HAP-1 (cell line): ENCODE data around the gene TRMU.

Experiments used
- DNase-seq, 2 experiments: peaks; one replicate each; pipeline ENCODE4 v3.0.0-alpha.2; 2016 to 2020; ENCODE audit warnings: low spot score in 2 of 2
- H3K27me3 ChIP-seq: fragments of 250-450 bp; sonication (Bioruptor Pico); 2 replicates; pipeline ENCODE4 v1.5.1; 2020; ENCODE audit warnings: low read depth, mild to moderate bottlenecking, moderate library complexity
- H3K36me3 ChIP-seq: fragments of 250-450 bp; sonication (Bioruptor Pico); replicated peaks from 2 replicates; pipeline ENCODE4 v1.5.1; 2020; ENCODE audit warnings: mild to moderate bottlenecking
- H3K4me1 ChIP-seq: fragments of 250-450 bp; sonication (Bioruptor Pico); 2 replicates; pipeline ENCODE4 v1.5.1; 2020; ENCODE audit warnings: mild to moderate bottlenecking
- H3K4me3 ChIP-seq: fragments of 250-450 bp; sonication (Bioruptor Pico); 2 replicates; pipeline ENCODE4 v1.5.1; 2020; ENCODE audit warnings: mild to moderate bottlenecking, moderate library complexity
- H3K9me3 ChIP-seq: fragments of 250-450 bp; sonication (Bioruptor Pico); 2 replicates; pipeline ENCODE4 v1.5.1; 2020; ENCODE audit warnings: mild to moderate bottlenecking, moderate library complexity
- in situ Hi-C: fragments of 300-500 bp; cut with MboI; formaldehyde crosslinking; loops from 3 replicates; pipeline ENCODE4 v1.14.3; 2020; ENCODE audit warnings: low sequenced_read_pairs, inconsistent platforms, mixed read lengths

Gene TRMU

GRCh38 chr22:46315976-46316375 lies 19.5 kb upstream of the TRMU start:
- no peaks in the 10 kb centered on the region for H3K4me1 ChIP-seq
- no peak overlapping the region for H3K4me3 ChIP-seq
- no peaks in the 10 kb centered on the region for H3K27me3 ChIP-seq
- H3K9me3 ChIP-seq, result no peaks in the 10 kb centered on the region
- no peak for DNase-seq
- peaks cover 84% of the 10 kb centered on the region for H3K36me3 ChIP-seq
- in situ Hi-C loops, result no loop called here

DNA sequence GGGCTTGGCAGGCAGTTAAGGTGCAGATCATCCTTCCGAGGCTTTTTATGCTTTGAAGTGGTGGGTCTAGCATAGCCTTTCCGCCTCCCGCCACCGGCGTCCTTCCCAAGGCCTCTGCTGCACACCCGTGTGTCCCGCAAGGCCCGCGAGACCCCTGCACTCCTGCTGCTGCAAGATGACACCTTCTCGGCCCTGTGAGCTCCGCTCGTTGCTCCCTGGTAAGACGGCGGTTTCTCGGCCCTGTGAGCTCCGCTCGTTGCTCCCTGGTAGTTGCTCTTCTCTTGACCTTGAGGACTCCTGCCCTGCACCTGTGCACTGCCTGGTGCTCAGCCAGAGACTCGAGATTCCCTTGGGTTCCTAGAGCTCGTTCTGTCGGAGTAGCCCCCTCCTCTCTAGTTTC lies 17.9 kb upstream of the TRMU start:
- no peak overlapping the region for H3K4me3 ChIP-seq
- no peaks in the 10 kb centered on the region for H3K4me1 ChIP-seq
- peaks cover 86% of the 10 kb centered on the region for H3K36me3 ChIP-seq
- in situ Hi-C loops, result no loop called here
- no peak for DNase-seq
- H3K27me3 ChIP-seq, result no peaks in the 10 kb centered on the region
- H3K9me3 ChIP-seq, result no peaks in the 10 kb centered on the region

- peaks cover 89% of the 10 kb centered on the region for H3K36me3 ChIP-seq
Measured at GRCh38 chr22:46318576-46318975, 16.9 kb upstream of the TRMU start.

GRCh38 chr22:46319319-46319718 lies 16.2 kb upstream of the TRMU start:
- in situ Hi-C loops, result no loop called here
- DNase-seq, result no peak
- peaks cover 89% of the 10 kb centered on the region for H3K36me3 ChIP-seq
- H3K9me3 ChIP-seq, result no peaks in the 10 kb centered on the region
- no peaks in the 10 kb centered on the region for H3K27me3 ChIP-seq
- no peak overlapping the region for H3K4me3 ChIP-seq
- H3K4me1 ChIP-seq, result no peaks in the 10 kb centered on the region

More at GRCh38 chr22:46318576-46318975, 16.9 kb upstream of the TRMU start:
- no peak overlapping the region for H3K4me3 ChIP-seq
- H3K9me3 ChIP-seq, result no peaks in the 10 kb centered on the region
- in situ Hi-C loops, result no loop called here
- no peaks in the 10 kb centered on the region for H3K4me1 ChIP-seq
- DNase-seq, result no peak
- H3K27me3 ChIP-seq, result no peaks in the 10 kb centered on the region

DNA sequence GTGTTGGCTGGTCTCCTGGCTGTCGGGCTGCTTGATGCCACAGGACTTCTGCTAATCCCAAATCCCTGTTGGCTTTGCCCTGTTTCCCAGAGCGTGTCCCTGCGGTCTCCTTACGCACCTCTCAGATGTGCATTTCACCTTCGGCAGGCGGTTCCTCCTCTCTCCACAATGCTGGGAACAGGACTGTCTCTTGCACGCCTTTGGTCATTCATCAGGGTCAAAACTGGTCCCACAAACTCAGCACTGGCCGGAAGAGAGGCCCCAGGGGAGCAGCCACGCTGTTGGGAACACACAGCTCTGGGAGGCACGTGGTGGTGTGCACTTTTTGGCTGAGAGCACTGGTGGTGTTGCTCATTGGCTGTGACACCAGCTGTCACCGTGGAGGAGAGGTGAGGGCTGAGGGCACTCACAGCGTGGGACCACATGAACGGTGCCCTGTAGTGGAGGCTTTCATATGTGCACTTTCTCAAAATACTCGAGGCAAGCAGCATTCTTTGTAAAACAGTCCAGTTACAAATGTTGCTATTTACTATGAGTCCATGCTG lies 15.3 kb upstream of the TRMU start:
- Histone ChIP-seq H3K4me3 (no peak overlapping the region), H3K4me1 (no peaks in the 10 kb centered on the region), H3K27me3 (no peaks in the 10 kb centered on the region), H3K36me3 (peaks cover 91% of the 10 kb centered on the region), H3K9me3 (no peaks in the 10 kb centered on the region)
- no peak for DNase-seq
- in situ Hi-C loops, result loop anchor here (10.0 kb wide), 1 partner anchor 325 kb away; no protein-coding TSS in a partner anchor

DNA sequence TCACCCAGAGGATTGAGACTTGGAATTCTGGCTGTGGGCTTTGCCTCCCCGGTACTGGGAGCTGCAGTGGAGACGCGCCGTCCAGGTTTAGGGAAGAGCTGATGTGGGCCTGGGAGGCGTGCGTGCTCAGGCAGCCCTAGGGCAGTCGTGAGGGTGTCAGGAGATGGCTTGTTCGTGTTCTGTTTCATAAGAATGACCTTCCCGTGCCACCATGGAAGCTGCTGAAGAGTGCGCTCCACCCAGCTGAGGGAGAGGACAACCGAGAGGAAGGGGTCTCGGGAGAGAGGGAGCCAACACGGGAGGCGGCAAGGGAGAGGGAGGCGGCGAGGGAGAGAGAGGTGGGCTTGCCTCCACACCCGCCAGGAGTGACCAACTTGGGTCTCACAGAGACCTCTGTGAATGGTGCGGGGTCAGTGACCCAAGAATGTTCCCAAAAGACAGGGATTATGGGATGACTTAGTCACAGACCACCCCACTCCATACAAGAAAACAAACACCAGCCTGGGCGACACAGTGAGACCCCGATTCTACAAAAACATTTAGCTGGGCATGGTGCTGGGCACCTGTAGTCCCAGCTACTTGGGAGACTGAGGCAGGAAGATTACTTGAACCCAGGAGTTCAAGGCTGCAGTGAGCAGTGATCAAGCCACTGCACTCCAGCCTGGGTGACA lies 14.7 kb upstream of the TRMU start:
- Histone ChIP-seq H3K9me3 (no peaks in the 10 kb centered on the region), H3K36me3 (peaks cover 91% of the 10 kb centered on the region), H3K27me3 (no peaks in the 10 kb centered on the region), H3K4me3 (no peak overlapping the region), H3K4me1 (no peaks in the 10 kb centered on the region)
- no peak for DNase-seq
- in situ Hi-C loops, result loop anchor here (10.0 kb wide), 1 partner anchor 326 kb away; no protein-coding TSS in a partner anchor

DNA sequence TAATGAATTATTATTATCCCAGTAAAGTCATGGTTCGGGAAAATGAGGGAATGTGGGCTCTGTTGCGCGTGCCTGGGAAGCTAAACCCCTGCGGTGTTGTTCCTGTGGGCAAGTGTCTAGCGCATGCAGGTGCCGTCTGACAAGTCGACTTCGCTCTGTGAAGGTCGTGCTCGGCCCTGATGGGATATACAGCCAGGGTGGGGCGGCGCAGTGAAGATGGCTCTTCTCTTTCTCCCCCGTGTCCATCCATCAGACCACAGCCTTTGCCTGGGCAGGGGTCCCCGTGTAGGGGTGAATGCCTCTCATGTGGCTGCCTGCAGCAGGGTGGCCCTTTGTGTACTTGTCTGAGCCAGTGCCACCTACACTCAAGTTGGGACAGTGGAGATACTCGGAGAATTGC lies 12.8 kb upstream of the TRMU start:
- in situ Hi-C loops, result loop anchor here (10.0 kb wide), 1 partner anchor 328 kb away; no protein-coding TSS in a partner anchor
- Histone ChIP-seq H3K4me3 (no peak overlapping the region), H3K9me3 (no peaks in the 10 kb centered on the region), H3K36me3 (peaks cover 94% of the 10 kb centered on the region), H3K27me3 (no peaks in the 10 kb centered on the region), H3K4me1 (no peaks in the 10 kb centered on the region)
- no peak for DNase-seq

DNA sequence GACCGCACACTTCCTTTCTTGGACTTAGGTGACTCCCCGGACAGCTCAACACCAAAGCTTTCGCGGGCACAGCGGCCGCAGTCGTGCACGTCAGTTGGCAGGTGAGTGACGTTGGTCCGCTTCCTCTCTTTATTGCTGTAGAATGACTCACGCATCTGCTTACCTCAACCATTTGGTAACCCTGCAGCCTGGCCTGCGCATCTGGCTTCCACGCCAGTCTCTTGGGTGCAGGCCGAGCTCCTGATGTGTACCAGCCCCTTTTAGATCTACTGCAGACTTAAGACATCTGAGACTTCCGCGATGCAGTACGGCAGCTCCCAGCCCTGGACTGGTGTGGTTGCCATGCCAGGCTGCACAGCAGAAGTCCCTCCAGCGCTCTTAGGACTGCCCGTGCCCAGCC lies 12.4 kb upstream of the TRMU start:
- Histone ChIP-seq H3K4me1 (no peaks in the 10 kb centered on the region), H3K36me3 (peaks cover 94% of the 10 kb centered on the region), H3K9me3 (no peaks in the 10 kb centered on the region), H3K4me3 (no peak overlapping the region), H3K27me3 (no peaks in the 10 kb centered on the region)
- no peak for DNase-seq
- in situ Hi-C loops, result loop anchor here (10.0 kb wide), 1 partner anchor 328 kb away; no protein-coding TSS in a partner anchor

DNA sequence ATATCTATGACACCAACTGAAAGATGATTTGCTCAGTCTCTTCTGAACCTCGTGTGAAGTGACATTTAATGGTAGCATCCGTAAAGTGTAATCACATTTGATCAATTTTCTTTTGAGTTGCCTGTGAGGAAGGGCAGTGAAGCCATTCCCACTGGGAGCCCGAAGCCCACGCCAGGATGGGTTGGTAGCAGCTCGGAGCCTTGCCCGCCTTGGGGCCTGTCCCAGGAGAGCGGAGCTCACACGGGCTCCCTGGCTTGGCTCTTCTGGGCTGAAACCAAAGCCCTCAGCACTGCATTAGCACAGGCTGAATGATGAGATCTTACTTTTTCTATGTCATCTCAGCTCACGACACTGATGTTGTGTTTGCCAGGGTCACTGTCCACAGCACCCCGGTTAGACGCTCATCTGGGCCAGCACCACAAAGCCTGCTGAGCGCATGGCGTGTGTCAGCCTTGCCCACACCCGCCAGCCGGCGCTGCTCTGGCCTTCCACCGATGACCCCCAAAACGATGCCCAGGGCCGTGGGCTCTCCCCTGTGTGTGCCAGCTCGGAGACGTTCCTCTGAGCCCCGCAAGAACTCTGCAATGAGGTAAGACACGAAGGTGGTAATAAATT lies 9.3 kb upstream of the TRMU start:
- Histone ChIP-seq H3K4me3 (no peak overlapping the region), H3K9me3 (no peaks in the 10 kb centered on the region), H3K4me1 (no peaks in the 10 kb centered on the region), H3K36me3 (peaks cover 90% of the 10 kb centered on the region), H3K27me3 (no peaks in the 10 kb centered on the region)
- no peak for DNase-seq
- in situ Hi-C loops, result loop anchor here (10.0 kb wide), 1 partner anchor 331 kb away; no protein-coding TSS in a partner anchor

DNA sequence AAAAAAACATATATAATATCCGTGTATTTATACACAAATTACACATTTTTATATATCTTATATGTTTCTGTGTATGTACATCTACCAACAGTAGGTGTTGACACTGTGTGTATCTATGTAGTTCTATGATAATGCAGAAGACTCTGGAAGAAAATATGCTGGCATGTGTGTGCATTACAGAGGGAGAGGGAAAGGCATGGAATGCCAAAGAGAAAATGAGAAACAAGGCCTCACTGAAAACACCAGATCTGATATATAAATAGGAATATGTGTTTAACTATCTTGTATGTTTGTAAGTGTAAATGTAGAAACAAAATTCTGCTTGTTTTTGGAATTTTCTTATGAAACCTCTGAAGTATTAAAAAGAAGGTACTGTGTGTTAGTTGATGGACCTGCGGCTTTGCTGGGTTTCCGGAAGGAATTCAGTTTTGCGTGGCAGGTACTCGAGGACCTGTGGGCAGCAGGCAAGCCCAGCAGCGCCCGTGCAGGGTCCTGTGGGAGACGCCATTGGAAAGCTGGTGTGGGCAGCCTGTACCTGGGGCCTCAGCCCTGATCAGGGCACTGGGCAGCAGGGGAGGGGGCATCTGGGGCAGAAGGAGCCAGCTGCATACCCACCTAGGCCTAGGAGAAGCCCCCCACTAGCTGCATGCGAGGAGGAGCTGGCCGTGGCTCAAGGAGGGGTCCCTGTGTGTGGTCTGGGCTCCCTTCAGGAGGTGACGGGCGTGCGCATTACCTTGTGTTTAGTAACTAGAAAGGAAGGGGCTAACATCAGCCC lies 7.6 kb upstream of the TRMU start:
- Histone ChIP-seq H3K27me3 (no peaks in the 10 kb centered on the region), H3K4me1 (no peaks in the 10 kb centered on the region), H3K4me3 (no peak overlapping the region), H3K9me3 (no peaks in the 10 kb centered on the region), H3K36me3 (peaks cover 90% of the 10 kb centered on the region)
- no peak for DNase-seq
- in situ Hi-C loops, result loop anchor here (10.0 kb wide), 1 partner anchor 333 kb away; no protein-coding TSS in a partner anchor

DNA sequence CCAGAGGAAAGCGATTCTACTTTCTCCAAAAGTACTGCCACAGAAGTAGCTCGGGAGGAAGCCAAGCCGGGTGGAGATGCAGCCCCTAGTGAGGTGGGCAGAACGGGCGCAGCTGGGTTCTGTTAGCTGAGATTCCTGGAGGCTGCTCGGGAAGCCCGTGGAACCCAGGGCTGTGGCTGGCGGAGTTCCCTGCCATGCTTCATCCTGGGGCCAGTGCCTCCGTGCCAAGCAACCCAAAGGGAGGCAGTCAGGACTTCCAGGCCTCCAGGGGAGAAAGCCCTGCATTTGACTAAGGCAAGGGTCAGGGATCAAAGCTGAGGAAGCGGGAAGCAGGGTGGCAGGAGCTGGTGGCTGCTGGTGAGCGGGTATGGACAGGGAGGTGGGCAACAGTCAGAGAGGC lies 6.7 kb upstream of the TRMU start:
- peaks cover 81% of the 10 kb centered on the region for H3K36me3 ChIP-seq
- no peak for DNase-seq
- no peaks in the 10 kb centered on the region for H3K27me3 ChIP-seq
- H3K9me3 ChIP-seq, result no peaks in the 10 kb centered on the region
- in situ Hi-C loops, result loop anchor here (10.0 kb wide), 1 partner anchor 334 kb away; no protein-coding TSS in a partner anchor
- no peaks in the 10 kb centered on the region for H3K4me1 ChIP-seq
- no peak overlapping the region for H3K4me3 ChIP-seq

GRCh38 chr22:46329616-46330015 lies 5.9 kb upstream of the TRMU start:
- Histone ChIP-seq H3K4me1 (no peaks in the 10 kb centered on the region), H3K9me3 (no peaks in the 10 kb centered on the region), H3K36me3 (peaks cover 72% of the 10 kb centered on the region), H3K27me3 (no peaks in the 10 kb centered on the region), H3K4me3 (no peak overlapping the region)
- DNase-seq, result no peak
- in situ Hi-C loops, result loop anchor here (10.0 kb wide), 1 partner anchor 335 kb away; no protein-coding TSS in a partner anchor

- H3K4me1 ChIP-seq, result peaks cover 3% of the 10 kb centered on the region
- no peak for DNase-seq
- H3K9me3 ChIP-seq, result no peaks in the 10 kb centered on the region
- in situ Hi-C loops, result no loop called here
- H3K36me3 ChIP-seq, result peaks cover 64% of the 10 kb centered on the region
- no peak overlapping the region for H3K4me3 ChIP-seq
- H3K27me3 ChIP-seq, result no peaks in the 10 kb centered on the region
Measured at GRCh38 chr22:46330426-46330825, 5.1 kb upstream of the TRMU start.
